HG02840 (cell line): ENCODE results near the gene IFNL2.
"Not testable (repeated sequence)": the region's sequence is repeated elsewhere in the genome, so short reads cannot be mapped to it uniquely, and the experiment has no call there.

ENCODE experiments used
- ATAC-seq: cut with Tn5 transposase; IDR thresholded peaks from one replicate; pipeline ENCODE4 v1.9.1; 2021; ENCODE audit warnings: mild to moderate bottlenecking, moderate library complexity, moderate number of reproducible peaks; ENCODE audit not compliant: unreplicated experiment, low FRiP score

IFNL2 gene

GRCh38 chr19:39252458-39252857 lies 15.7 kb upstream of the IFNL2 start:
- no peak for ATAC-seq

- ATAC-seq, result no peak
Observed at GRCh38 chr19:39253374-39254149, 14.6 kb upstream of the IFNL2 start.

GRCh38 chr19:39254531-39255345 lies 13.5 kb upstream of the IFNL2 start:
- ATAC-seq, result no peak

- no peak for ATAC-seq
Observed at GRCh38 chr19:39257227-39257626, 11.0 kb upstream of the IFNL2 start.

GRCh38 chr19:39261704-39262103 lies 6.5 kb upstream of the IFNL2 start:
- ATAC-seq, result no peak

- ATAC-seq, result no peak
Observed at GRCh38 chr19:39262496-39262895, 5.7 kb upstream of the IFNL2 start.

- no peak for ATAC-seq
Observed at GRCh38 chr19:39263912-39264305, 4.3 kb upstream of the IFNL2 start.

GRCh38 chr19:39264306-39265290 lies 3.6 kb upstream of the IFNL2 start:
- ATAC-seq, result no peak

GRCh38 chr19:39265321-39265916 lies 2.8 kb upstream of the IFNL2 start:
- ATAC-seq, result no peak

GRCh38 chr19:39268531-39269223 lies 481 bp downstream of the IFNL2 start:
- ATAC-seq, result not testable (repeated sequence)

- ATAC-seq, result not testable (repeated sequence)
Observed at GRCh38 chr19:39269369-39269768, 1.2 kb downstream of the IFNL2 start.

- no peak for ATAC-seq
Observed at GRCh38 chr19:39270036-39270871, 2.1 kb downstream of the IFNL2 start.

GRCh38 chr19:39273859-39274258 lies 5.7 kb downstream of the IFNL2 start:
- not testable (repeated sequence) for ATAC-seq

GRCh38 chr19:39275578-39275977 lies 7.4 kb downstream of the IFNL2 start:
- no peak for ATAC-seq

GRCh38 chr19:39276740-39277139 lies 8.5 kb downstream of the IFNL2 start:
- ATAC-seq, result no peak

- no peak for ATAC-seq
Observed at GRCh38 chr19:39277598-39277997, 9.4 kb downstream of the IFNL2 start.

GRCh38 chr19:39282021-39282420 lies 13.8 kb downstream of the IFNL2 start:
- no peak for ATAC-seq

- ATAC-seq, result no peak
Observed at GRCh38 chr19:39284032-39284431, 15.8 kb downstream of the IFNL2 start.

- ATAC-seq, result no peak
Observed at GRCh38 chr19:39293394-39293793, 25.2 kb downstream of the IFNL2 start.
